Adrenal gland (tissue), 12 donors: ENCODE measurements around the gene ZNF292. TPM values are rescaled to one million over a fixed set of nuclear protein-coding genes. Genes with fewer than 3 reads are reported as not detected.
"Not testable (repeated sequence)": the region's sequence is repeated elsewhere in the genome, so short reads cannot be mapped to it uniquely, and the experiment has no call there.

Experiments
- DNase-seq, 7 donors: peaks; one replicate each; pipeline ENCODE4 v3.0.0-alpha.2; 2019 to 2020
- H3K27ac ChIP-seq, 5 donors: fragments of 200-600 bp; sonication (generic) in 4 of 5; 1 replicate in 3 of 5; 2 replicates in 2 of 5; pipeline versions ENCODE4 v1.5.1 to v1.8.0; 2016 to 2020; ENCODE audit warnings: mild to moderate bottlenecking in 1 of 5
- H3K27me3 ChIP-seq: fragments of 200-600 bp; 2 replicates; pipeline ENCODE4 v1.8.0; 2021
- H3K36me3 ChIP-seq, 2 donors: fragments of 200-600 bp; replicated peaks in 1 of 2; 1 replicate in 1 of 2; 2 replicates in 1 of 2; pipeline versions ENCODE4 v1.5.1 to v1.8.0; 2018 to 2022
- H3K4me1 ChIP-seq, 2 donors: fragments of 200-600 bp; replicated peaks in 1 of 2; 1 replicate in 1 of 2; 2 replicates in 1 of 2; pipeline versions ENCODE4 v1.5.1 to v1.8.0; 2018 to 2021
- H3K4me3 ChIP-seq, 4 donors: fragments of 200-600 bp; sonication (generic) in 3 of 4; one replicate each; pipeline ENCODE4 v1.5.1; 2016 to 2018
- H3K9me3 ChIP-seq, 3 donors: fragments of 200-600 bp; sonication (generic) in 1 of 3; replicated peaks in 1 of 3; 1 replicate in 2 of 3; 2 replicates in 1 of 3; pipeline versions ENCODE4 v1.5.1 to v1.8.0; 2016 to 2021
- CTCF ChIP-seq, 6 experiments: fragments of 450-650 bp in 4 of 6; fragments of 200-600 bp in 2 of 6; sonication (generic) in 1 of 6; IDR thresholded peaks; 1 replicate in 5 of 6; 2 replicates in 1 of 6; pipeline versions ENCODE4 v1.5.1 to v1.8.0; 2016 to 2021; ENCODE audit warnings: antibody characterized with exemption in 6 of 6, mild to moderate bottlenecking in 2 of 6, moderate library complexity in 1 of 6
- POLR2A ChIP-seq, 2 donors: fragments of 450-650 bp; IDR thresholded peaks; one replicate each; pipeline ENCODE4 v1.6.1; 2017; ENCODE audit warnings: antibody characterized with exemption in 2 of 2, mild to moderate bottlenecking in 2 of 2, moderate library complexity in 1 of 2
- WGBS, 4 donors: extraction: QIAGEN DNeasy Blood & Tissue Kit in 2 of 4; methylation state at CpG; one replicate each; pipeline versions ENCODE4 v1.1.5 to v1.1.7; 2013 to 2017; 5-methylcytosine and 5-hydroxymethylcytosine counted together
- intact Hi-C, 2 donors: fragments of 100-400 bp; cut with DNase I; formaldehyde crosslinking; loops; one replicate each; pipeline versions ENCODE4 v1.14.1 to v1.15.0; 2022 to 2023
- polyA plus RNA-seq, 3 donors: library from polyadenylated mRNA; stranded (reverse); fragments of 200-250 nt in 2 of 3; fragments of 350-450 nt in 1 of 3; fragmentation: Illumina TruSeq in 1 of 3; extraction: RNeasy Lipid Tissue Mini Kit (QIAGEN cat#74804) in 1 of 3; gene quantifications; one replicate each; pipeline ENCODE4 v1.2.3, GENCODE V29; 2013 to 2014
- total RNA-seq, 9 donors: library from RNA; depleted of rRNA in 4 of 9; stranded (reverse); fragments of >200 nt in 4 of 9; fragments of 120-200 nt in 1 of 9; fragmentation: NEBNext Ultra II Directional in 1 of 9; extraction: Animal tissue kit (Norgen Biotek cat#: 25700) in 1 of 9; gene quantifications; one replicate each; pipeline versions ENCODE4 v1.1.0 to v1.2.4, GENCODE V29; 2013 to 2023
- donor health status: healthy with polysubstance abuse.
- donor health status: Bipolar disorder and iron deficiency.
- donor health status: DM: yes; HTN: yes; CAD: no.
- donor health status: DM: no; HTN: no; CAD: no.
- donor health status: DM: no; HTN: no; CAD: no.
- donor health status: DM: yes; HTN: yes; CAD: no.

Gene ZNF292
- total and polyA plus RNA-seq, 12 donors: 4.8 to 57.2 (median 27.5) TPM

- WGBS, 4 donors: 36 to 97% (median 96%) methylated on average over 1 of the region's 1 CpG
- TF ChIP-seq POLR2A (IDR thresholded peaks at IDR 0.05) (no peak), CTCF (IDR thresholded peaks at IDR 0.05) (no peak)
- Histone ChIP-seq H3K4me3 (no peak overlapping the region), H3K27me3 (no peaks in the 10 kb centered on the region), H3K9me3 (no peaks in the 10 kb centered on the region), H3K27ac (no peak overlapping the region), H3K36me3 (no peaks in the 10 kb centered on the region), H3K4me1 (peaks cover 10 to 13% of the 10 kb centered on the region in 2 donors)
- intact Hi-C loops: no loop called here
- no peak for DNase-seq
These were observed 41.0 kb downstream of the ZNF292 start for GRCh38 chr6:87196275-87196842.

- WGBS, 4 donors: 87 to 97% (median 92%) methylated on average over 3 of the region's 3 CpGs
- no peak for DNase-seq
- Histone ChIP-seq H3K36me3 (no peaks in the 10 kb centered on the region), H3K9me3 (no peaks in the 10 kb centered on the region), H3K27ac (no peak overlapping the region), H3K4me1 (peaks cover 10 to 13% of the 10 kb centered on the region in 2 donors), H3K4me3 (no peak overlapping the region), H3K27me3 (no peaks in the 10 kb centered on the region)
- TF ChIP-seq POLR2A (IDR thresholded peaks at IDR 0.05) (no peak), CTCF (IDR thresholded peaks at IDR 0.05) (no peak)
- intact Hi-C loops: no loop called here
These were observed 42.2 kb downstream of the ZNF292 start for GRCh38 chr6:87197547-87197946.

GRCh38 chr6:87198022-87198810 is 42.9 kb downstream of the ZNF292 start:
- H3K27ac ChIP-seq, DNase-seq, H3K36me3 ChIP-seq, H3K4me3 ChIP-seq, intact Hi-C loops, H3K27me3 ChIP-seq, H3K9me3 ChIP-seq: not testable (repeated sequence)
- 89 to 95% (median 93%) methylated on average over 15 of the region's 15 CpGs for WGBS, 4 donors
- peaks cover 10 to 18% of the 10 kb centered on the region in 2 donors for H3K4me1 ChIP-seq

- DNase-seq: no peak
- Histone ChIP-seq H3K9me3 (no peaks in the 10 kb centered on the region), H3K27me3 (no peaks in the 10 kb centered on the region), H3K4me1 (peaks cover 10 to 19% of the 10 kb centered on the region in 2 donors), H3K36me3 (no peaks in the 10 kb centered on the region), H3K4me3 (no peak overlapping the region), H3K27ac (no peak overlapping the region)
- intact Hi-C loops: no loop called here
- TF ChIP-seq CTCF (IDR thresholded peaks at IDR 0.05): no peak
- no peak for TF ChIP-seq POLR2A (IDR thresholded peaks at IDR 0.05)
- WGBS, 4 donors: 71 to 86% (median 74%) methylated on average over 1 of the region's 1 CpG
These were observed 44.4 kb downstream of the ZNF292 start for GRCh38 chr6:87199787-87200186.
